Ovary (tissue), 9 donors: Measurements from ENCODE around the gene CBLN2. TPM values are rescaled to one million over a fixed set of nuclear protein-coding genes. Genes with fewer than 3 reads are reported as not detected.

Experiments
- DNase-seq, 5 donors: peaks; one replicate each; pipeline ENCODE4 v3.0.0-alpha.2; 2019 to 2020
- H3K27ac ChIP-seq, 2 donors: fragments of 200-600 bp; one replicate each; pipeline versions ENCODE4 v1.5.1 to v1.8.0; 2019 to 2022
- H3K27me3 ChIP-seq: fragments of 200-600 bp; one replicate; pipeline ENCODE4 v1.8.0; 2022
- H3K36me3 ChIP-seq: fragments of 200-600 bp; sonication (generic); one replicate; pipeline ENCODE4 v1.5.1; 2019
- H3K4me1 ChIP-seq: one replicate; pipeline ENCODE4 v1.8.1; 2013; ENCODE audit warnings: mild to moderate bottlenecking, moderate library complexity; ENCODE audit not compliant: insufficient read depth
- H3K4me3 ChIP-seq: fragments of 200-600 bp; sonication (generic); one replicate; pipeline ENCODE4 v1.5.1; 2017
- H3K9me3 ChIP-seq, 2 donors: fragments of 200-600 bp in 1 of 2; sonication (generic) in 1 of 2; one replicate each; pipeline versions ENCODE4 v1.5.1 to v1.8.1; 2013 to 2019; ENCODE audit warnings: mild to moderate bottlenecking in 1 of 2, moderate library complexity in 1 of 2
- EP300 ChIP-seq: sonication (generic); formaldehyde crosslinking; IDR thresholded peaks from one replicate; pipeline ENCODE4 v1.6.1; 2017; ENCODE audit warnings: antibody characterized with exemption
- POLR2A ChIP-seq: fragments of 450-650 bp; IDR thresholded peaks from one replicate; pipeline ENCODE4 v1.6.1; 2017; ENCODE audit warnings: antibody characterized with exemption, mild to moderate bottlenecking, moderate library complexity
- WGBS, 3 donors: extraction: QIAGEN DNeasy Blood & Tissue Kit in 1 of 3; methylation state at CpG; one replicate each; pipeline versions ENCODE4 v1.1.5 to v1.1.7; 2013 to 2017; 5-methylcytosine and 5-hydroxymethylcytosine counted together
- intact Hi-C, 4 donors: fragments of 100-400 bp; cut with DNase I; formaldehyde crosslinking; loops; one replicate each; pipeline versions ENCODE4 v1.11.0 to v1.15.1; 2022 to 2023
- polyA plus RNA-seq, 2 donors: library from polyadenylated mRNA; stranded (reverse); fragments of 200-250 nt in 1 of 2; fragments of 350-450 nt in 1 of 2; fragmentation: Illumina TruSeq in 1 of 2; extraction: RNeasy Lipid Tissue Mini Kit (QIAGEN cat#74804) in 1 of 2; gene quantifications; one replicate each; pipeline ENCODE4 v1.2.3, GENCODE V29; 2013 to 2014
- total RNA-seq, 7 donors: library from RNA; depleted of rRNA in 2 of 7; stranded (reverse); fragments of >200 nt in 2 of 7; fragmentation: NEBNext Ultra II Directional in 3 of 7; extraction: Animal tissue kit (Norgen Biotek cat#: 25700) in 3 of 7; gene quantifications; one replicate each; pipeline versions ENCODE4 v1.1.0 to v1.2.4, GENCODE V29; 2016 to 2023
- TF ChIP-seq, protein P1 (sequence below), 3 donors: fragments of 450-650 bp in 2 of 3; fragments of 200-600 bp in 1 of 3; IDR thresholded peaks; one replicate each; pipeline versions ENCODE4 v1.5.1 to v1.8.0; 2016 to 2022; ENCODE audit warnings: antibody characterized with exemption in 3 of 3, mild to moderate bottlenecking in 1 of 3
- donor health status: DM: no; HTN: no; CAD: no; lungs with moderate emphysema.
- donor health status: DM: no; HTN: no; CAD: no.
- donor health status: Bipolar disorder and iron deficiency.
- donor health status: DM: yes; HTN: yes; CAD: no.
- donor health status: DM: no; HTN: no; CAD: no.
- donor health status: DM: yes; HTN: yes; CAD: no.

Gene CBLN2
- total and polyA plus RNA-seq, 9 donors, result 0.11 to 0.43 TPM; not detected in 7

GRCh38 chr18:72530622-72531021 is 13.5 kb downstream of the CBLN2 start:
- DNase-seq, result no peak
- 29 to 39% (median 32%) methylated on average over 1 of the region's 1 CpG for WGBS, 3 donors
- Histone ChIP-seq H3K4me1 (no peaks in the 10 kb centered on the region), H3K4me3 (no peak overlapping the region), H3K9me3 (no peaks in the 10 kb centered on the region), H3K27ac (no peak overlapping the region), H3K36me3 (no peaks in the 10 kb centered on the region), H3K27me3 (no peaks in the 10 kb centered on the region)
- no peak for TF ChIP-seq POLR2A
- no peak for TF ChIP-seq EP300
- TF ChIP-seq, protein P1, sequence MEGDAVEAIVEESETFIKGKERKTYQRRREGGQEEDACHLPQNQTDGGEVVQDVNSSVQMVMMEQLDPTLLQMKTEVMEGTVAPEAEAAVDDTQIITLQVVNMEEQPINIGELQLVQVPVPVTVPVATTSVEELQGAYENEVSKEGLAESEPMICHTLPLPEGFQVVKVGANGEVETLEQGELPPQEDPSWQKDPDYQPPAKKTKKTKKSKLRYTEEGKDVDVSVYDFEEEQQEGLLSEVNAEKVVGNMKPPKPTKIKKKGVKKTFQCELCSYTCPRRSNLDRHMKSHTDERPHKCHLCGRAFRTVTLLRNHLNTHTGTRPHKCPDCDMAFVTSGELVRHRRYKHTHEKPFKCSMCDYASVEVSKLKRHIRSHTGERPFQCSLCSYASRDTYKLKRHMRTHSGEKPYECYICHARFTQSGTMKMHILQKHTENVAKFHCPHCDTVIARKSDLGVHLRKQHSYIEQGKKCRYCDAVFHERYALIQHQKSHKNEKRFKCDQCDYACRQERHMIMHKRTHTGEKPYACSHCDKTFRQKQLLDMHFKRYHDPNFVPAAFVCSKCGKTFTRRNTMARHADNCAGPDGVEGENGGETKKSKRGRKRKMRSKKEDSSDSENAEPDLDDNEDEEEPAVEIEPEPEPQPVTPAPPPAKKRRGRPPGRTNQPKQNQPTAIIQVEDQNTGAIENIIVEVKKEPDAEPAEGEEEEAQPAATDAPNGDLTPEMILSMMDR (IDR thresholded peaks at IDR 0.05), result no peak
- intact Hi-C loops, result no loop called here

- Histone ChIP-seq H3K9me3 (no peaks in the 10 kb centered on the region), H3K27me3 (no peaks in the 10 kb centered on the region), H3K36me3 (no peaks in the 10 kb centered on the region), H3K27ac (no peak overlapping the region), H3K4me1 (no peaks in the 10 kb centered on the region), H3K4me3 (no peak overlapping the region)
- intact Hi-C loops, result no loop called here
- TF ChIP-seq, protein P1 (IDR thresholded peaks at IDR 0.05), result no peak
- TF ChIP-seq EP300, result no peak
- TF ChIP-seq POLR2A, result no peak
- WGBS, 3 donors, result 83 to 87% (median 83%) methylated on average over 5 of the region's 5 CpGs
- no peak for DNase-seq
These were observed 39.3 kb downstream of the CBLN2 start for GRCh38 chr18:72504866-72505265.

DNA sequence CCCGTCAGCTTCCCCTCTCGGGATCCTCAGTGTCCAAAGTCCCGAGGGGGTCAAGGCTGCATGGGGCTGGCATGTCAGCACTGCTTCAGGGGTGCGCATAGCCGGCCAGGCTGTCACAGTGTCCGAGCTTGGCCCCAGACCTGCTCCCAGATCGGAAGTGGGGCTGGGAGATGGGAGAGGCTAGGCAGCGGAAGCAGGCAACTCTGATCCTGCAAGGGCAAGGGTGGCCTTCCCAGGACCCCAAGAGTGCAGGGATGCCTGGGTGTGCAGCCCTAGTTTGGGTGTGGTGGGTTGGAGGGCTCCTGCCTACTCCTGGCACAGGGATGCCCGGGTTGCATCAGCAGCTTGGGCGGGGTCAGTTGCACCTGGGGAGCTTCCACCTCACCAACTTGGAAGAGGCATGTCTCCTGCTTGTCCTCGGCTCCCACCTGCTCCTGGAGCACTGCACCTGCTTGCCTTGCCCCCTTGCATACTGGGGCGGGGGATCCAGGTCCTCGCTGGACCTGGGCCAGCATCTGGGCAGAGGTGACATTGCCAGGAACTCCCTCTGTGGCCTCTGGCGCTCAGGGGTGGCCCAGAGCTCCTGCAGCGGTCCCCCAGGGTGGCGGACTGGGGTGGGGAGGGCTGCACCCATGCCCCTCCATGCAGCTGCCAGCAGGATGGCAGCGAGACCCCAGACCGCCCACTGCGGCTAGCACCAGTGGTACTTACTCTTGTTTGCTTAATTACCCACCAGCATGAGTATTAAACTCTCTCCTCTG is 41.3 kb downstream of the CBLN2 start:
- Histone ChIP-seq H3K4me3 (no peak overlapping the region), H3K9me3 (no peaks in the 10 kb centered on the region), H3K36me3 (no peaks in the 10 kb centered on the region), H3K4me1 (no peaks in the 10 kb centered on the region), H3K27ac (no peak overlapping the region), H3K27me3 (no peaks in the 10 kb centered on the region)
- DNase-seq, result no peak
- intact Hi-C loops, result no loop called here
- WGBS, 3 donors, result 89 to 92% (median 90%) methylated on average over 18 to 19 of the region's 19 CpGs
- TF ChIP-seq POLR2A, result no peak
- no peak for TF ChIP-seq EP300
- TF ChIP-seq, protein P1 (IDR thresholded peaks at IDR 0.05), result no peak

DNA sequence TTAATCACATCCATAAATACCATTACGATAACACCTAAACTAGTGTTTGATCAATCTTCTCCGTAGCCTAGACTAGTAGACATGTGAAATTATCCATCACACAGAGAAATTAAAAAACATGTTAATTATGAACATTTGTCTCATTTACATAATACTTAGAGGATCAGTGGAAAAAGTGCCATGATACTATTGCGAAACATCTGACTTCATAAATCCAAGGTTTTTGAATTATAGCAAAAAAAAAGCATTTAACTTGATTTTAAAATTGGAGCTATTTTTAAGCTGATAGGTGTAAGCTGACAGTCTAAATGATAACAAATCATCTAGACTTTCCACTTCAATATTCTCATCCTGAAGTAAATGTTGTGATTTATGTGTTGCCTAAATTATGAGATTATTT is 51.6 kb downstream of the CBLN2 start:
- H3K27ac ChIP-seq, result no peak overlapping the region
- intact Hi-C loops, result no loop called here

More for the DNA sequence above, 51.6 kb downstream of the CBLN2 start:
- no peaks in the 10 kb centered on the region for H3K36me3 ChIP-seq
- no peaks in the 10 kb centered on the region for H3K9me3 ChIP-seq
- H3K27me3 ChIP-seq, result no peaks in the 10 kb centered on the region
- H3K4me3 ChIP-seq, result no peak overlapping the region
- TF ChIP-seq POLR2A (no peak), EP300 (no peak)
- TF ChIP-seq, protein P1 (IDR thresholded peaks at IDR 0.05), result no peak
- DNase-seq, result no peak
- WGBS, 3 donors, result 90 to 93% (median 90%) methylated on average over 3 of the region's 3 CpGs
- H3K4me1 ChIP-seq, result no peaks in the 10 kb centered on the region
